ENCODE results near the gene ZC3H15. TPM values are rescaled to one million over a fixed set of nuclear protein-coding genes. Genes with fewer than 3 reads are reported as not detected.

The ZC3H15 gene
- total RNA-seq, 2 experiments from 2014 or later: 67.3 to 87.2 TPM

GRCh38 chr2:186534406-186534805 lies 48.3 kb downstream of the ZC3H15 start:
- no peaks in the 10 kb centered on the region for H3K9me3 Mint-ChIP-seq (ENCODE audit: low read depth)
- no peak for ATAC-seq
- CTCF ChIA-PET: no interaction called here

DNA sequence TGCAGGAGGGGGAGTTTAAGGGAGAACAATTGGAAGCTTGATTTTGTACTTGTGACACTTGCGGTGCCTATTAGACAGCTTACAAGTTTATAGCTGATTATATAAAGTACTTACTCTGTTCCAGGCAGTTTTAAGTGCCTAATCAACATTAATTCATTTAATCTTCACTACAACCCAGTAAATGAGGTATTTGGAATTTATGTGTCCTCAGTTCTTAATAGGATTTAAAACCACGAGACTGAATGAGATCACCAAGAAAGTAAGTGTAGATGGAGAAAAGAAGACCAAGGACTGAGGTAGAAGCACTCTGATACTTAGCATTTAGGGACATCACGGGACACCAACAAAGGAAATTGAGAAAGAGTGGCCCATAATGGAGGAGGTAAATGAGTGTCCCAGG lies 49.8 kb downstream of the ZC3H15 start:
- H3K36me3 Mint-ChIP-seq: no peaks in the 10 kb centered on the region
- no peak for ATAC-seq
- CTCF ChIA-PET: no interaction called here
- H3K4me1 Mint-ChIP-seq: no peaks in the 10 kb centered on the region
- peaks cover 13% of the 10 kb centered on the region for H3K27me3 Mint-ChIP-seq
- H3K4me3 Mint-ChIP-seq: no peak overlapping the region
- H3K27ac Mint-ChIP-seq: no peak overlapping the region
- H3K9me3 Mint-ChIP-seq (ENCODE audit: low read depth): no peaks in the 10 kb centered on the region
- no peak for DNase-seq

More at GRCh38 chr2:186534406-186534805, 48.3 kb downstream of the ZC3H15 start:
- H3K36me3 Mint-ChIP-seq: no peaks in the 10 kb centered on the region
- H3K27ac Mint-ChIP-seq: no peak overlapping the region
- no peaks in the 10 kb centered on the region for H3K4me1 Mint-ChIP-seq
- peaks cover 10% of the 10 kb centered on the region for H3K27me3 Mint-ChIP-seq
- no peak for DNase-seq
- no peak overlapping the region for H3K4me3 Mint-ChIP-seq

DNA sequence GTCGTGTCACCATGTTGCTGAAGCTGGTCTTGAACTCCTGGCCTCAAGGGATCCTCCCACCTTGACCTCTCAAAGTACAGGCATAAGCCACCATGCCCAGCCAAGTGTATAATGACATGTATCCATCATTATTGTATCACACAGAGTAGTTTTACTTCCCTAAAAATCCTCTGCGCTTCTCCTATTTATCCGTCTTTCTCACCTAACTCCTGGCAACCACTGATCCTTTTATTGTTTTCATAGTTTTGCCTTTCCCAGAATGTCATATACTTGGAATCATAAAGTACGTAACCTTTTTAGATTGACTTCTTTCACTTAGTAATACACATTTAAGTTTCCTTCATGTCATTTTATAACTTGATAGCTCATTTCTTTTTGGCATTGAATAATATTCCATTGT lies 51.0 kb downstream of the ZC3H15 start:
- CTCF ChIA-PET: no interaction called here
- ATAC-seq: no peak
- peaks cover 16% of the 10 kb centered on the region for H3K27me3 Mint-ChIP-seq
- H3K27ac Mint-ChIP-seq: no peak overlapping the region
- no peaks in the 10 kb centered on the region for H3K4me1 Mint-ChIP-seq
- no peaks in the 10 kb centered on the region for H3K9me3 Mint-ChIP-seq (ENCODE audit: low read depth)
- H3K36me3 Mint-ChIP-seq: no peaks in the 10 kb centered on the region
- DNase-seq: no peak
- H3K4me3 Mint-ChIP-seq: no peak overlapping the region

DNA sequence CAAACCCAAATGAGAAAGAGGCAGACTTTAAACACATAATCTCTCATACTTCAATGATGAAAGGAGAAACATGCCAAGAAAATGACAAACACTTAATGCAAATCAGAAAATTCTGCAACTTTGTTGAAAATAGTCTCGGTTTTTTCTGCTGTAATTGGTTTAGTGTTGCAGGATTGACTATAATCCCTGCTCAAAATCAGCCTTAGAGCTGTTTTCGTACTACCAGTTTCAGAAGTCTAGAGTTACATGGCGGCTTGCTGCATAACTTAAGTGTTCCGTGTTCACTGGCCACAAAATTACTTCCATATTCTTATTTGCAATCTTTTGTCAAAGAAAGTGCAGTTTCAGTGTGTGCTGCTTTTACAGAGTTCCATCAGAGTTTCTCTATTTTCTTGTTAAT lies 54.9 kb downstream of the ZC3H15 start:
- CTCF ChIA-PET: no interaction called here
- Mint-ChIP-seq H3K27ac (no peak overlapping the region), H3K4me1 (no peaks in the 10 kb centered on the region), H3K27me3 (peaks cover 18% of the 10 kb centered on the region), H3K4me3 (no peak overlapping the region), H3K36me3 (no peaks in the 10 kb centered on the region), H3K9me3 (ENCODE audit: low read depth) (no peaks in the 10 kb centered on the region)
- ATAC-seq: no peak
- no peak for DNase-seq

GRCh38 chr2:186542002-186542401 lies 55.9 kb downstream of the ZC3H15 start:
- CTCF ChIA-PET: no interaction called here
- no peak overlapping the region for H3K4me3 Mint-ChIP-seq
- no peaks in the 10 kb centered on the region for H3K36me3 Mint-ChIP-seq
- H3K27me3 Mint-ChIP-seq: peaks cover 15% of the 10 kb centered on the region
- ATAC-seq: no peak
- no peak for DNase-seq
- no peaks in the 10 kb centered on the region for H3K4me1 Mint-ChIP-seq
- no peaks in the 10 kb centered on the region for H3K9me3 Mint-ChIP-seq (ENCODE audit: low read depth)
- no peak overlapping the region for H3K27ac Mint-ChIP-seq

- Mint-ChIP-seq H3K9me3 (ENCODE audit: low read depth) (no peaks in the 10 kb centered on the region), H3K27ac (no peak overlapping the region), H3K36me3 (no peaks in the 10 kb centered on the region), H3K27me3 (peaks cover 13% of the 10 kb centered on the region), H3K4me1 (no peaks in the 10 kb centered on the region), H3K4me3 (no peak overlapping the region)
- no peak for DNase-seq
- no peak for ATAC-seq
- CTCF ChIA-PET: no interaction called here
Observed at GRCh38 chr2:186543561-186544131, 57.6 kb downstream of the ZC3H15 start.

DNA sequence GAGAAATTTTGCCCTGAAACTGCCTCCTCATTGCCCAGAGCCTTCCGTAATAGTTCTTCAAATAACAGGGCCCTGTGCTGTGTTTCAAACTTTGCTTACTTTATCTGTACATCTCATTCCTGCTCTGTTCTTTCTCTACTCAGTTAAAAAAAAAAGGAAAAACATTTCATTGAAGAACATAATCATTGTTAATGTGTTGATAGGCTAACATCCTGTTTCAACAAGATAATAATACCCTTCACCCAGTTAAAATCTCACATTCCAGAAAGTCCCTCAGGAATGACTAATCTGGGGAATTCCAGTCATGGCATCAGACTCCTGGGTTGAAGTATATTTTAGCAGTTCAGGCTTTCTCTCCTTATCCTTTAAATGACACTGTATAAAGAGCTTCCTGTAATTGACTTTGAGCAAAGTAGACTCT lies 58.2 kb downstream of the ZC3H15 start:
- no peaks in the 10 kb centered on the region for H3K36me3 Mint-ChIP-seq
- H3K4me1 Mint-ChIP-seq: no peaks in the 10 kb centered on the region
- H3K27ac Mint-ChIP-seq: no peak overlapping the region
- H3K4me3 Mint-ChIP-seq: no peak overlapping the region
- no peak for ATAC-seq
- CTCF ChIA-PET: no interaction called here
- H3K27me3 Mint-ChIP-seq: peaks cover 13% of the 10 kb centered on the region
- DNase-seq: no peak
- H3K9me3 Mint-ChIP-seq (ENCODE audit: low read depth): no peaks in the 10 kb centered on the region

DNA sequence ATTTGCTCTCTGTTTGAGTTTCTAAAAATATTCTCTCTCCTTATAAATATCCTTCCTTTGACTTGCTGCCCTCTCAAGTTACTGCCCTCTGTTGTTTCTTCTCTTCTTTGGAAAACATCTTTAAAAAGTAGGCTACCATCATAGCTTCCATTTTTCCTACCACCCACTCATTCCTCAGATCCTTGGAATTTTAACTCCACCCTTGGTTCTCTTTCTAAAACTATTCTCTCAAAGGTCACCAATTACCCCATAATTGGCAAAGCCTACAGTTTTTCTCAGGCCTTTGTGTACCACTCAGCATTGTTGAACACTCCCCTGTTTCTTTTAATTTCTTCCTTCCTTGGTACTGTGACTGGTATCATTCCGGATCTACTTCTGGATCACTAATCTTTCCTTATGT lies 60.8 kb downstream of the ZC3H15 start:
- no peak for DNase-seq
- Mint-ChIP-seq H3K4me1 (no peaks in the 10 kb centered on the region), H3K27me3 (peaks cover 10% of the 10 kb centered on the region), H3K27ac (no peak overlapping the region), H3K4me3 (no peak overlapping the region), H3K36me3 (no peaks in the 10 kb centered on the region), H3K9me3 (ENCODE audit: low read depth) (no peaks in the 10 kb centered on the region)
- no peak for ATAC-seq
- CTCF ChIA-PET: no interaction called here

- CTCF ChIA-PET: no interaction called here
- H3K27me3 Mint-ChIP-seq: peaks cover 2% of the 10 kb centered on the region
- H3K9me3 Mint-ChIP-seq (ENCODE audit: low read depth): no peaks in the 10 kb centered on the region
- H3K4me1 Mint-ChIP-seq: no peaks in the 10 kb centered on the region
- H3K27ac Mint-ChIP-seq: no peak overlapping the region
- no peaks in the 10 kb centered on the region for H3K36me3 Mint-ChIP-seq
- no peak overlapping the region for H3K4me3 Mint-ChIP-seq
- DNase-seq (no peak), ATAC-seq (no peak)
Observed at GRCh38 chr2:186551323-186552050, 65.4 kb downstream of the ZC3H15 start.

DNA sequence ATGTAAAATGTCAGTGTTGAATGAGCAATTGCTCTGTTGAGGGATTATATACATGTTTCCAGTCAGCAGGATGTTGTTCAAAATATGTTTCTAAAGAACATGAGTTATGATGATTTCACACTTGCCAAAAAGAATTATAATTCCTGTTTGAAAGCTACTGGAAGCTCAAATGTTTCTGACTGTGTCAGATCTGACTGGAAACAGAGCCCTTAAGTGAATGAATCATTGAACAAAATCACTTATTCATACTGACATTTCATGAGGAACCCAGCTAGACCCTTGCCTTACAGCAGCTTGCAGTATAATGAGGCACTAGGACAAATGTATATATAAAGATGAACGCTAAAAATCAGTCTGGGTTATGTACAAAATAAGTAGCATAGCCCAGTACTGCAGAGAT lies 68.4 kb downstream of the ZC3H15 start:
- no peaks in the 10 kb centered on the region for H3K4me1 Mint-ChIP-seq
- peaks cover 2% of the 10 kb centered on the region for H3K27me3 Mint-ChIP-seq

GRCh38 chr2:186554850-186555671 lies 69.0 kb downstream of the ZC3H15 start:
- ATAC-seq (no peak), DNase-seq (no peak)
- CTCF ChIA-PET: no interaction called here
- no peaks in the 10 kb centered on the region for H3K9me3 Mint-ChIP-seq (ENCODE audit: low read depth)
- no peak overlapping the region for H3K4me3 Mint-ChIP-seq
- no peaks in the 10 kb centered on the region for H3K36me3 Mint-ChIP-seq
- peaks cover 2% of the 10 kb centered on the region for H3K27me3 Mint-ChIP-seq
- no peaks in the 10 kb centered on the region for H3K4me1 Mint-ChIP-seq
- no peak overlapping the region for H3K27ac Mint-ChIP-seq

More for the DNA sequence above, 68.4 kb downstream of the ZC3H15 start:
- H3K9me3 Mint-ChIP-seq (ENCODE audit: low read depth): no peaks in the 10 kb centered on the region
- no peak for ATAC-seq
- no peak overlapping the region for H3K27ac Mint-ChIP-seq
- H3K4me3 Mint-ChIP-seq: no peak overlapping the region
- H3K36me3 Mint-ChIP-seq: no peaks in the 10 kb centered on the region
- DNase-seq: no peak
- CTCF ChIA-PET: no interaction called here

GRCh38 chr2:186558512-186559276 lies 72.6 kb downstream of the ZC3H15 start:
- no peak overlapping the region for H3K27ac Mint-ChIP-seq
- CTCF ChIA-PET: interaction anchor here (1.0 kb wide), 1 partner anchor 31 kb away, joined by 3 read pairs; the partner anchor contains the start of gene ITGAV
- H3K9me3 Mint-ChIP-seq (ENCODE audit: low read depth): no peaks in the 10 kb centered on the region
- ATAC-seq: no peak
- H3K4me1 Mint-ChIP-seq: no peaks in the 10 kb centered on the region
- H3K4me3 Mint-ChIP-seq: no peak overlapping the region
- H3K27me3 Mint-ChIP-seq: peaks cover 7% of the 10 kb centered on the region
- no peaks in the 10 kb centered on the region for H3K36me3 Mint-ChIP-seq
- DNase-seq: no peak

Data from activated CD8-positive, alpha-beta memory T cell treated with anti-CD3 and anti-CD28 coated beads, Interleukin-2, amount 10 ng/mL, durations not matched to agents 7 days and 5 days (primary cell).